K562 (cell line): ENCODE results near the gene RALB. TPM values are rescaled to one million over a fixed set of nuclear protein-coding genes. Genes with fewer than 3 reads are reported as not detected.

Source experiments
- CC2D1A ChIP-seq: fragments of 450-650 bp; IDR thresholded peaks from 2 replicates; pipeline ENCODE4 v1.6.1; 2017; ENCODE audit warnings: mild to moderate bottlenecking
- EP400 ChIP-seq: fragments of 450-650 bp; IDR thresholded peaks from 2 replicates; pipeline ENCODE4 v1.6.1; 2017; ENCODE audit warnings: antibody characterized with exemption, mild to moderate bottlenecking, moderate library complexity
- GMEB1 ChIP-seq: fragments of 250-450 bp; sonication (Bioruptor Pico); IDR thresholded peaks from 2 replicates; pipeline ENCODE4 v1.4.0; 2020; ENCODE audit warnings: mild to moderate bottlenecking
- HBP1 ChIP-seq: fragments of 450-650 bp; formaldehyde crosslinking; IDR thresholded peaks from 2 replicates; pipeline ENCODE4 v1.4.0; 2022; ENCODE audit warnings: missing genetic modification characterization
- NR2C1 ChIP-seq, 2 experiments: fragments of 450-650 bp; IDR thresholded peaks; 2 replicates each; pipeline ENCODE4 v1.6.1; 2017; ENCODE audit warnings: mild to moderate bottlenecking in 2 of 2, antibody characterized with exemption in 1 of 2, inconsistent platforms in 1 of 2, missing compliant biosample characterization in 1 of 2, missing genetic modification characterization in 1 of 2
- POLR3A ChIP-seq: IDR thresholded peaks from 2 replicates; pipeline ENCODE4 v1.6.1; 2011; ENCODE audit warnings: borderline replicate concordance, mild to moderate bottlenecking, moderate library complexity; ENCODE audit not compliant: insufficient read length, insufficient read depth; ENCODE audit errors: extremely low read depth
- RERE ChIP-seq: sonication (generic); formaldehyde crosslinking; IDR thresholded peaks from 2 replicates; pipeline ENCODE4 v1.8.0; 2023; ENCODE audit warnings: missing genetic modification reagents, mild to moderate bottlenecking, borderline replicate concordance
- TRIM25 ChIP-seq: fragments of 450-650 bp; IDR thresholded peaks from 2 replicates; pipeline ENCODE4 v1.7.0; 2016; ENCODE audit warnings: borderline replicate concordance
- ZBTB26 ChIP-seq: fragments of 450-650 bp; formaldehyde crosslinking; IDR thresholded peaks from 2 replicates; pipeline ENCODE4 v1.4.0; 2022; ENCODE audit warnings: missing genetic modification characterization
- ZBTB33 ChIP-seq: sonication (generic); formaldehyde crosslinking; IDR thresholded peaks from 2 replicates; pipeline ENCODE4 v1.8.1; 2023; ENCODE audit warnings: mild to moderate bottlenecking, missing genetic modification reagents
- ZNF449 ChIP-seq: fragments of 250-450 bp; sonication (Bioruptor Pico); IDR thresholded peaks from 2 replicates; pipeline ENCODE4 v1.8.0; 2022; ENCODE audit warnings: moderate library complexity, mild to moderate bottlenecking, inconsistent platforms
- polyA plus RNA-seq, 8 experiments: library from polyadenylated mRNA; depleted of rRNA in 4 of 8; stranded (reverse) in 5 of 8; unstranded in 3 of 8; fragments of >200 nt; fragmentation: Nextera tagmentation in 2 of 8; fragmentation: Illumina TruSeq in 1 of 8; extraction: Ambion mirVana in 2 of 8; extraction: Trizol in 1 of 8; gene quantifications; 2 replicates each; pipeline versions ENCODE4 v1.2.1 to v1.2.3, GENCODE V29; 2011 to 2014; ENCODE audit warnings: inconsistent platforms in 1 of 8, missing spikeins in 1 of 8
- total RNA-seq, 7 experiments: library from RNA; depleted of rRNA in 6 of 7; stranded (reverse); fragments of >200 nt in 6 of 7; fragmentation: Illumina TruSeq in 2 of 7; extraction: Trizol in 2 of 7; gene quantifications; 2 replicates each; pipeline versions ENCODE4 v1.2.1 to v1.2.3, GENCODE V29; 2011 to 2021; ENCODE audit warnings: low replicate concordance in 1 of 7

RALB gene
- total and polyA plus RNA-seq, 9 of the 15 experiments (the other 6 are each of a cell fraction or from before 2014, with no cell fraction given), result 14.8 to 65.6 (median 38.4) TPM

- TF ChIP-seq ZNF449 (CRISPR knock-in tag) (no peak), POLR3A (no peak), CC2D1A (no peak), ZBTB26 (no peak), ZBTB33 (CRISPR knock-in tag) (no peak), NR2C1 (IDR thresholded peaks at IDR 0.05) (no peak), NR2C1 (tag; IDR thresholded peaks at IDR 0.05) (no peak), RERE (0 out of 2 replicates have a peak, but pooled peaks have one; percentile 19), EP400 (peak; percentile 47; the same call in 1 of the 2 replicates), GMEB1 (CRISPR knock-in tag) (no peak), TRIM25 (no peak), HBP1 (CRISPR knock-in tag) (no peak)
These were observed 800 bp upstream of the RALB start (continued) for GRCh38 chr2:120251880-120252224.
